Measurements from ENCODE around the gene PFN3. TPM values are rescaled to one million over a fixed set of nuclear protein-coding genes. Genes with fewer than 3 reads are reported as not detected.

PFN3 gene
- total RNA-seq, 2 experiments from 2014 or later, result not detected

DNA sequence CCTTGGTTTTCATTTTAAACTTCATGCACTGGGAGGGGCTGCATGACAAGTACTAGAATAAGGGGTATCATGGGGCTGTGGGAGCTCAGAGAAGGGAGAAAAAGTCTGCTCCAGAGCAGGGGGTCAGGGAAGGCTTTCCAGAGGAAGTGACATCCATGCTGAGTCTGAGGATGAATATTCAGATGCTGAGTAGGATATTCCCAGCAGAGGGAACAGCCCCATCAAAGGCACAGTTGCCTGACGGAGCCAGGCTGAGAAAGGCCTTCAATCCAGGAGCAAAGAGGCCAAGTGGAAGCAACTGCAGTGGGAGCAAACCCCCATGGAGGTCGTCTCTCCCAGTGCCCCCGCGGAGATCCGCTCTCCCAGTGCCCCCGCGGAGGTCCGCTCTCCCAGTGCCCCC is 4.4 kb downstream of the PFN3 start:
- ATAC-seq (ENCODE audit: poor library complexity), result no peak
- no peaks in the 10 kb centered on the region for H3K9me3 ChIP-seq (ENCODE audit: control insufficient read depth in 1 of 2, insufficient read depth in 1 of 2, low read length in 2 of 2)
- ChIA-PET POLR2A (no interaction called here), CTCF (interaction anchor here (2.4 kb wide), 1 partner anchor 9 kb away, joined by 10 read pairs; no protein-coding TSS in a partner anchor)
- DNase-seq, result no peak
- Mint-ChIP-seq H3K27me3 (no peaks in the 10 kb centered on the region), H3K4me3 (no peak overlapping the region), H3K4me1 (ENCODE audit: low read depth) (peaks cover 5% of the 10 kb centered on the region), H3K9me3 (no peaks in the 10 kb centered on the region), H3K36me3 (ENCODE audit: low read depth) (no peaks in the 10 kb centered on the region), H3K27ac (no peak overlapping the region)
- no peaks in the 10 kb centered on the region for H3K27me3 ChIP-seq (ENCODE audit: control insufficient read depth in 1 of 2, insufficient read depth in 2 of 2, low read length in 2 of 2)
- no peak overlapping the region for H3K4me3 ChIP-seq (ENCODE audit: low read length)
- no peak overlapping the region for H3K27ac ChIP-seq (ENCODE audit: low read depth in 1 of 2, low read length in 2 of 2)
- no peaks in the 10 kb centered on the region for H3K36me3 ChIP-seq (ENCODE audit: insufficient read depth, low read length)
- peaks cover 5% of the 10 kb centered on the region for H3K4me1 ChIP-seq (ENCODE audit: insufficient read depth, low read length)
- TF ChIP-seq, protein P1, sequence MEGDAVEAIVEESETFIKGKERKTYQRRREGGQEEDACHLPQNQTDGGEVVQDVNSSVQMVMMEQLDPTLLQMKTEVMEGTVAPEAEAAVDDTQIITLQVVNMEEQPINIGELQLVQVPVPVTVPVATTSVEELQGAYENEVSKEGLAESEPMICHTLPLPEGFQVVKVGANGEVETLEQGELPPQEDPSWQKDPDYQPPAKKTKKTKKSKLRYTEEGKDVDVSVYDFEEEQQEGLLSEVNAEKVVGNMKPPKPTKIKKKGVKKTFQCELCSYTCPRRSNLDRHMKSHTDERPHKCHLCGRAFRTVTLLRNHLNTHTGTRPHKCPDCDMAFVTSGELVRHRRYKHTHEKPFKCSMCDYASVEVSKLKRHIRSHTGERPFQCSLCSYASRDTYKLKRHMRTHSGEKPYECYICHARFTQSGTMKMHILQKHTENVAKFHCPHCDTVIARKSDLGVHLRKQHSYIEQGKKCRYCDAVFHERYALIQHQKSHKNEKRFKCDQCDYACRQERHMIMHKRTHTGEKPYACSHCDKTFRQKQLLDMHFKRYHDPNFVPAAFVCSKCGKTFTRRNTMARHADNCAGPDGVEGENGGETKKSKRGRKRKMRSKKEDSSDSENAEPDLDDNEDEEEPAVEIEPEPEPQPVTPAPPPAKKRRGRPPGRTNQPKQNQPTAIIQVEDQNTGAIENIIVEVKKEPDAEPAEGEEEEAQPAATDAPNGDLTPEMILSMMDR (IDR thresholded peaks at IDR 0.05), result no peak
- intact Hi-C loops (cut with DNase I, micrococcal nuclease), result loop anchor here in 1 of 2 experiments (10.0 kb wide), 1 partner anchor 669 kb away; no protein-coding TSS in a partner anchor

DNA sequence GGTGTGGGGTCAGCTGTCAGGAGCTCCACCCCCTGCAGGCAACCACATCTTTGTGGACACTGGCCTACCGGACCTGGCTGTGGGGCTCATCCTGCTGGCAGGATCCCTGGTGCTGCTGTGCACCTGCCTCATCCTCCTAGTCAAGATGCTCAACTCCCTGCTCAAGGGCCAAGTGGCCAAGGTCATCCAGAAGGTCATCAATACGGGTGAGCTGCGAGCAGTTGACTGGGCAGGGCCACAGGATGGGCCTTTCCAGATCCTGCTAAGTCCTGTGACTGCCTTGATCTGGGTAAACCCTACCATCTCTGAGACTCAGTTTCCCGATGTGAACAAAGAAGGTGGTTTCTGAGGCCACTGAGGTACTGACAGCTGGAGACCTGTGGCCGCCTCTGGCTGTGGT is 6.5 kb downstream of the PFN3 start:
- H3K4me3 Mint-ChIP-seq, result no peak overlapping the region
- no peaks in the 10 kb centered on the region for H3K9me3 ChIP-seq (ENCODE audit: control insufficient read depth in 1 of 2, insufficient read depth in 1 of 2, low read length in 2 of 2)
- H3K36me3 ChIP-seq (ENCODE audit: insufficient read depth, low read length), result no peaks in the 10 kb centered on the region
- CTCF ChIA-PET, result interaction anchor here (1.7 to 6.0 kb wide), 3 partner anchors 9 to 61 kb away, joined by 10 to 115 read pairs (median 11); no protein-coding TSS in a partner anchor
- H3K36me3 Mint-ChIP-seq (ENCODE audit: low read depth), result no peaks in the 10 kb centered on the region
- no peaks in the 10 kb centered on the region for H3K9me3 Mint-ChIP-seq
- DNase-seq, result no peak
- no peaks in the 10 kb centered on the region for H3K27me3 ChIP-seq (ENCODE audit: control insufficient read depth in 1 of 2, insufficient read depth in 2 of 2, low read length in 2 of 2)
- H3K27me3 Mint-ChIP-seq, result no peaks in the 10 kb centered on the region
- no peak overlapping the region for H3K27ac ChIP-seq (ENCODE audit: low read depth in 1 of 2, low read length in 2 of 2)
- POLR2A ChIA-PET, result no interaction called here
- TF ChIP-seq, protein P1 (IDR thresholded peaks at IDR 0.05), result no peak
- H3K4me3 ChIP-seq (ENCODE audit: low read length), result no peak overlapping the region
- no peak for ATAC-seq (ENCODE audit: poor library complexity)
- intact Hi-C loops (cut with DNase I, micrococcal nuclease), result loop anchor here in 1 of 2 experiments (10.0 kb wide), 1 partner anchor 671 kb away; no protein-coding TSS in a partner anchor
- peaks cover 26% of the 10 kb centered on the region for H3K4me1 ChIP-seq (ENCODE audit: insufficient read depth, low read length)
- H3K27ac Mint-ChIP-seq, result no peak overlapping the region
- H3K4me1 Mint-ChIP-seq (ENCODE audit: low read depth), result peaks cover 25% of the 10 kb centered on the region

DNA sequence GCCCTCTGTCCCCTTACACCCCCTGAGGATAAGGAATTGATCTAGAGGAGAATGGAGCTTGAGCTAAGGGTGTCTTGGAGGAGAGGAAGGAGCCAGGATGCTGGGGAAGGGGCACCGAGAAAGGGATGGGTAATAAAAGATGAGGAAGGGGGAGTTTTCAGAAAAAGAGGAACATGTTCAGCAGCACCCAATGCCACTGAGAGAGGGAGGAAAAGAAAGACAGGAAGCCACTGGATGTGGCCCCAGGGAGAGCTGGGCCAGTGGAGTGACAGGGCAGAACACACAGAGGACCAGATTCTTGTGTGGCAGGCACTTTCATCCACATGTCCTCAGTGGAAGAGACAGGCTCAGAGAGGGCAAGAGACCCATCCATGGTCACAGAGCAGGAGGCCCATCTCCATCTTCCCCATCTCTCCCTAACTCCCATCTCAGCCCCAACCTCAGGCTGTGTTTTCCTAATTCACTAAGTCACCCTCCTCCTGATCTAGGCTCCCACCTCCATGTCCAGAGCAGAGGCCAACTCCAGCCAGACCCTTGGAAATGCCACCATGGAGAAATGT is 7.2 kb downstream of the PFN3 start:
- TF ChIP-seq, protein P1 (IDR thresholded peaks at IDR 0.05), result no peak
- CTCF ChIA-PET, result interaction anchor here (6.0 to 6.1 kb wide), 2 partner anchors 10 to 62 kb away, joined by 115 to 136 read pairs; no protein-coding TSS in a partner anchor
- Histone ChIP-seq H3K27me3 (ENCODE audit: control insufficient read depth in 1 of 2, insufficient read depth in 2 of 2, low read length in 2 of 2) (no peaks in the 10 kb centered on the region), H3K27ac (ENCODE audit: low read depth in 1 of 2, low read length in 2 of 2) (no peak overlapping the region), H3K9me3 (ENCODE audit: control insufficient read depth in 1 of 2, insufficient read depth in 1 of 2, low read length in 2 of 2) (no peaks in the 10 kb centered on the region), H3K36me3 (ENCODE audit: insufficient read depth, low read length) (no peaks in the 10 kb centered on the region), H3K4me3 (ENCODE audit: low read length) (no peak overlapping the region), H3K4me1 (ENCODE audit: insufficient read depth, low read length) (peaks cover 33% of the 10 kb centered on the region)
- no peak overlapping the region for H3K27ac Mint-ChIP-seq
- peaks cover 32% of the 10 kb centered on the region for H3K4me1 Mint-ChIP-seq (ENCODE audit: low read depth)
- intact Hi-C loops (cut with DNase I, micrococcal nuclease), result loop anchor here in 1 of 2 experiments (10.0 kb wide), 1 partner anchor 672 kb away; no protein-coding TSS in a partner anchor
- ATAC-seq (ENCODE audit: poor library complexity) (no peak), DNase-seq (peak in 1 of 14 experiments; percentile 20)
- H3K4me3 Mint-ChIP-seq, result no peak overlapping the region
- no peaks in the 10 kb centered on the region for H3K36me3 Mint-ChIP-seq (ENCODE audit: low read depth)
- POLR2A ChIA-PET, result no interaction called here
- H3K9me3 Mint-ChIP-seq, result no peaks in the 10 kb centered on the region
- H3K27me3 Mint-ChIP-seq, result no peaks in the 10 kb centered on the region

All from CD4-positive, alpha-beta T cell (primary cell).